Subcutaneous abdominal adipose tissue (tissue), 5 donors: ENCODE data around the gene LSM4.
A peak's percentile ranks its signal among the peaks of the same experiment; 100 is the strongest.

Source experiments
- H3K27ac ChIP-seq: one replicate; pipeline ENCODE4 v1.7.0; 2013; ENCODE audit warnings: low read depth, mild to moderate bottlenecking, inconsistent platforms, low read length, moderate library complexity
- H3K27me3 ChIP-seq, 5 donors: one replicate each; pipeline ENCODE4 v1.7.0; 2013; ENCODE audit warnings: low read length in 5 of 5, inconsistent platforms in 1 of 5; ENCODE audit not compliant: control insufficient read depth in 5 of 5, insufficient read depth in 4 of 5
- H3K36me3 ChIP-seq, 5 donors: one replicate each; pipeline ENCODE4 v1.7.0; 2013; ENCODE audit warnings: low read length in 5 of 5; ENCODE audit not compliant: control insufficient read depth in 5 of 5, insufficient read depth in 5 of 5
- H3K4me1 ChIP-seq, 5 donors: one replicate each; pipeline ENCODE4 v1.7.0; 2013; ENCODE audit warnings: low read length in 5 of 5, mild to moderate bottlenecking in 3 of 5, moderate library complexity in 1 of 5; ENCODE audit not compliant: control insufficient read depth in 5 of 5, insufficient read depth in 5 of 5
- H3K4me3 ChIP-seq, 5 donors: one replicate each; pipeline ENCODE4 v1.7.0; 2013; ENCODE audit warnings: low read length in 5 of 5, low read depth in 1 of 5
- H3K9ac ChIP-seq, 5 donors: one replicate each; pipeline ENCODE4 v1.7.0; 2013; ENCODE audit warnings: low read length in 5 of 5, mild to moderate bottlenecking in 4 of 5, moderate library complexity in 3 of 5
- H3K9me3 ChIP-seq, 5 donors: one replicate each; pipeline ENCODE4 v1.7.0; 2013; ENCODE audit warnings: low read length in 5 of 5; ENCODE audit not compliant: control insufficient read depth in 5 of 5
- donor health status: healthy.
- donor health status: healthy.
- donor health status: healthy.
- donor health status: healthy.
- donor health status: healthy.

LSM4 gene

GRCh38 chr19:18342090-18342632, 19.3 kb upstream of the LSM4 start:
- H3K27ac ChIP-seq = no peak overlapping the region
- peaks cover 0 to 15% (median 0%) of the 10 kb centered on the region in 5 donors for H3K36me3 ChIP-seq
- H3K9me3 ChIP-seq = no peaks in the 10 kb centered on the region
- no peaks in the 10 kb centered on the region for H3K27me3 ChIP-seq
- H3K4me1 ChIP-seq = peaks cover 3 to 31% (median 20%) of the 10 kb centered on the region in 5 donors
- H3K4me3 ChIP-seq = no peak overlapping the region
- no peak overlapping the region for H3K9ac ChIP-seq

GRCh38 chr19:18340990-18341868, 18.4 kb upstream of the LSM4 start:
- peak overlapping the region; percentile 69 for H3K27ac ChIP-seq
- no peaks in the 10 kb centered on the region for H3K27me3 ChIP-seq
- H3K9ac ChIP-seq = peak overlapping the region; percentile 56 to 86 (median 80)
- peak overlapping the region; percentile 44 to 95 (median 87) for H3K4me3 ChIP-seq
- peaks cover 3 to 31% (median 20%) of the 10 kb centered on the region in 5 donors for H3K4me1 ChIP-seq
- H3K36me3 ChIP-seq = peaks cover 0 to 13% (median 0%) of the 10 kb centered on the region in 5 donors
- no peaks in the 10 kb centered on the region for H3K9me3 ChIP-seq

- H3K27ac ChIP-seq = peak within 1 kb of the TSS; percentile 69
- H3K4me3 ChIP-seq = peak within 1 kb of the TSS; percentile 80 to 95 (median 87)
- H3K4me1 ChIP-seq = peaks cover 3 to 31% (median 20%) of the 10 kb centered on the region in 5 donors
- peaks cover 0 to 10% (median 0%) of the 10 kb centered on the region in 5 donors for H3K36me3 ChIP-seq
- no peaks in the 10 kb centered on the region for H3K9me3 ChIP-seq
- no peaks in the 10 kb centered on the region for H3K27me3 ChIP-seq
- H3K9ac ChIP-seq = peak within 1 kb of the TSS; percentile 56 to 86 (median 80)
Observed at GRCh38 chr19:18340190-18340989, 17.5 kb upstream of the LSM4 start, which contains the start of gene PGPEP1. PGPEP1 (plus strand) TSS chr19:18340598; CDS start chr19:18340682, 84 bp downstream.

- H3K9ac ChIP-seq = peak overlapping the region; percentile 26 to 86 (median 64)
- no peak overlapping the region for H3K27ac ChIP-seq
- no peaks in the 10 kb centered on the region for H3K9me3 ChIP-seq
- H3K36me3 ChIP-seq = peaks cover 0 to 7% (median 0%) of the 10 kb centered on the region in 5 donors
- peak overlapping the region; percentile 80 to 95 (median 87) for H3K4me3 ChIP-seq
- H3K27me3 ChIP-seq = no peaks in the 10 kb centered on the region
- peaks cover 3 to 31% (median 20%) of the 10 kb centered on the region in 5 donors for H3K4me1 ChIP-seq
Observed at GRCh38 chr19:18339723-18340122, 16.8 kb upstream of the LSM4 start.

GRCh38 chr19:18338541-18338940, 15.7 kb upstream of the LSM4 start:
- H3K4me3 ChIP-seq = no peak overlapping the region
- H3K4me1 ChIP-seq = peaks cover 3 to 23% (median 20%) of the 10 kb centered on the region in 5 donors
- no peaks in the 10 kb centered on the region for H3K9me3 ChIP-seq
- no peaks in the 10 kb centered on the region for H3K27me3 ChIP-seq
- peaks cover 0 to 7% (median 0%) of the 10 kb centered on the region in 5 donors for H3K36me3 ChIP-seq
- H3K9ac ChIP-seq = no peak overlapping the region
- H3K27ac ChIP-seq = no peak overlapping the region

GRCh38 chr19:18336121-18336520, 13.2 kb upstream of the LSM4 start:
- Histone ChIP-seq H3K4me3 (no peak overlapping the region), H3K9me3 (no peaks in the 10 kb centered on the region), H3K9ac (no peak overlapping the region), H3K27ac (no peak overlapping the region), H3K36me3 (no peaks in the 10 kb centered on the region), H3K4me1 (peaks cover 3 to 16% (median 13%) of the 10 kb centered on the region in 5 donors), H3K27me3 (no peaks in the 10 kb centered on the region)

- Histone ChIP-seq H3K4me3 (no peak overlapping the region), H3K4me1 (peaks cover 3 to 10% (median 8%) of the 10 kb centered on the region in 5 donors), H3K36me3 (no peaks in the 10 kb centered on the region), H3K27me3 (no peaks in the 10 kb centered on the region), H3K27ac (no peak overlapping the region), H3K9ac (no peak overlapping the region), H3K9me3 (no peaks in the 10 kb centered on the region)
Observed at GRCh38 chr19:18333680-18334079, 10.8 kb upstream of the LSM4 start.

- Histone ChIP-seq H3K4me1 (peaks cover 6 to 14% (median 12%) of the 10 kb centered on the region in 5 donors), H3K9ac (no peak overlapping the region), H3K9me3 (no peaks in the 10 kb centered on the region), H3K27ac (no peak overlapping the region), H3K36me3 (no peaks in the 10 kb centered on the region), H3K4me3 (no peak overlapping the region), H3K27me3 (no peaks in the 10 kb centered on the region)
Observed at GRCh38 chr19:18332917-18333530, 10.1 kb upstream of the LSM4 start.

GRCh38 chr19:18330868-18331267, 8.0 kb upstream of the LSM4 start:
- no peaks in the 10 kb centered on the region for H3K36me3 ChIP-seq
- H3K9me3 ChIP-seq = no peaks in the 10 kb centered on the region
- no peaks in the 10 kb centered on the region for H3K27me3 ChIP-seq
- no peak overlapping the region for H3K27ac ChIP-seq
- H3K4me1 ChIP-seq = peaks cover 6 to 14% (median 10%) of the 10 kb centered on the region in 5 donors
- no peak overlapping the region for H3K4me3 ChIP-seq
- H3K9ac ChIP-seq = no peak overlapping the region
